CD14-positive monocyte (primary cell): ENCODE data around the gene SYT7. TPM values are rescaled to one million over a fixed set of nuclear protein-coding genes. Genes with fewer than 3 reads are reported as not detected.

Experiments used
- DNase-seq, 3 donors: peaks; one replicate each; pipeline ENCODE4 v3.0.0-alpha.2; 2011 to 2022
- H2AFZ ChIP-seq: 2 replicates; pipeline ENCODE4 v1.6.0; 2012; ENCODE audit warnings: mild to moderate bottlenecking, low read depth, low read length, inconsistent platforms; ENCODE audit not compliant: insufficient read depth, poor library complexity, severe bottlenecking
- H3K27ac ChIP-seq, 2 donors: 1 replicate in 1 of 2; 2 replicates in 1 of 2; pipeline ENCODE4 v1.5.1; 2012 to 2013; ENCODE audit warnings: low read length in 2 of 2, control low read depth in 1 of 2, inconsistent platforms in 1 of 2, low read depth in 1 of 2, mild to moderate bottlenecking in 1 of 2
- H3K27me3 ChIP-seq, 2 donors: one replicate each; pipeline versions ENCODE4 v1.6.0 to v1.6.1; 2011 to 2013; ENCODE audit warnings: low read length in 2 of 2; ENCODE audit not compliant: control insufficient read depth in 2 of 2, insufficient read depth in 2 of 2
- H3K36me3 ChIP-seq, 2 donors: replicated peaks in 1 of 2; 1 replicate in 1 of 2; 2 replicates in 1 of 2; pipeline versions ENCODE4 v1.5.1 to v1.6.1; 2012 to 2013; ENCODE audit warnings: low read length in 2 of 2, control low read depth in 1 of 2, inconsistent platforms in 1 of 2, mild to moderate bottlenecking in 1 of 2; ENCODE audit not compliant: insufficient read depth in 2 of 2, control insufficient read depth in 1 of 2
- H3K4me1 ChIP-seq, 2 donors: 1 replicate in 1 of 2; 2 replicates in 1 of 2; pipeline versions ENCODE4 v1.5.1 to v1.6.1; 2012 to 2013; ENCODE audit warnings: low read length in 2 of 2, control low read depth in 1 of 2, inconsistent platforms in 1 of 2, mild to moderate bottlenecking in 1 of 2, moderate library complexity in 1 of 2; ENCODE audit not compliant: insufficient read depth in 2 of 2, control insufficient read depth in 1 of 2
- H3K4me2 ChIP-seq: replicated peaks from 2 replicates; pipeline ENCODE3; 2012; ENCODE audit warnings: low read length, moderate library complexity, mild to moderate bottlenecking; ENCODE audit not compliant: poor library complexity, severe bottlenecking; ENCODE audit errors: extremely low read depth
- H3K4me3 ChIP-seq, 3 experiments: fragments of 200-600 bp in 1 of 3; sonication (generic) in 1 of 3; replicated peaks in 1 of 3; 1 replicate in 2 of 3; 2 replicates in 1 of 3; pipeline ENCODE4 v1.5.1; 2011 to 2013; ENCODE audit warnings: low read length in 3 of 3, mild to moderate bottlenecking in 3 of 3, control low read depth in 2 of 3, low read depth in 2 of 3, inconsistent platforms in 1 of 3, moderate library complexity in 1 of 3
- H3K79me2 ChIP-seq: 2 replicates; pipeline ENCODE4 v1.6.0; 2012; ENCODE audit warnings: mild to moderate bottlenecking, control low read depth, inconsistent platforms, low read length, moderate library complexity; ENCODE audit not compliant: insufficient read depth
- H3K9ac ChIP-seq: 2 replicates; pipeline ENCODE4 v1.6.0; 2017; ENCODE audit warnings: low read length, mild to moderate bottlenecking; ENCODE audit not compliant: insufficient read depth, poor library complexity, severe bottlenecking
- H3K9me3 ChIP-seq, 2 donors: replicated peaks in 1 of 2; 1 replicate in 1 of 2; 2 replicates in 1 of 2; pipeline versions ENCODE4 v1.5.1 to v1.6.1; 2012 to 2013; ENCODE audit warnings: low read length in 2 of 2, control low read depth in 1 of 2; ENCODE audit not compliant: control insufficient read depth in 1 of 2, insufficient read depth in 1 of 2
- H4K20me1 ChIP-seq: 2 replicates; pipeline ENCODE4 v1.6.0; 2012; ENCODE audit warnings: mild to moderate bottlenecking, low read length, control low read depth, moderate library complexity; ENCODE audit not compliant: insufficient read depth
- H3K27ac Mint-ChIP-seq, 7 donors: one replicate each; pipeline ENCODE4 v1.8.0; 2020; ENCODE audit warnings: mild to moderate bottlenecking in 7 of 7, mixed read lengths in 7 of 7, moderate library complexity in 6 of 7, inconsistent platforms in 2 of 7
- H3K27me3 Mint-ChIP-seq, 3 donors: one replicate each; pipeline ENCODE4 v1.8.0; 2021 to 2022; ENCODE audit warnings: low read depth in 3 of 3, mild to moderate bottlenecking in 3 of 3, mixed read lengths in 3 of 3, moderate library complexity in 3 of 3, inconsistent platforms in 1 of 3
- H3K36me3 Mint-ChIP-seq, 2 donors: one replicate each; pipeline ENCODE4 v1.8.0; 2020; ENCODE audit warnings: mixed read lengths in 2 of 2, inconsistent platforms in 1 of 2, mild to moderate bottlenecking in 1 of 2
- H3K4me1 Mint-ChIP-seq: one replicate; pipeline ENCODE4 v1.8.0; 2020; ENCODE audit warnings: mild to moderate bottlenecking, mixed read lengths
- H3K4me3 Mint-ChIP-seq, 2 donors: one replicate each; pipeline ENCODE4 v1.8.0; 2020; ENCODE audit warnings: mild to moderate bottlenecking in 2 of 2, mixed read lengths in 2 of 2, moderate library complexity in 1 of 2
- H3K9me3 Mint-ChIP-seq, 7 donors: one replicate each; pipeline ENCODE4 v1.8.0; 2020 to 2022; ENCODE audit warnings: mixed read lengths in 7 of 7, mild to moderate bottlenecking in 6 of 7, moderate library complexity in 6 of 7, inconsistent platforms in 2 of 7
- CTCF ChIP-seq: fragments of 200-600 bp; IDR thresholded peaks from one replicate; pipeline ENCODE4 v1.8.0; 2022; ENCODE audit warnings: antibody characterized with exemption, mild to moderate bottlenecking
- WGBS: methylation state at CpG from one replicate; pipeline ENCODE4 v1.1.5; 2013; ENCODE audit warnings: missing lambda C conversion rate; ENCODE audit not compliant: insufficient coverage; 5-methylcytosine and 5-hydroxymethylcytosine counted together
- intact Hi-C, 2 donors: fragments of 100-400 bp; cut with micrococcal nuclease; formaldehyde crosslinking; loops; one replicate each; pipeline versions ENCODE4 v1.15.0 to v1.15.1; 2023
- polyA plus RNA-seq, 3 donors: library from polyadenylated mRNA; depleted of rRNA in 1 of 3; unstranded in 2 of 3; stranded (reverse) in 1 of 3; fragments of 300-500 nt in 2 of 3; fragments of >200 nt in 1 of 3; fragmentation: Illumina TruSeq in 2 of 3; gene quantifications; 1 replicate in 2 of 3; 2 replicates in 1 of 3; pipeline ENCODE4 v1.2.3, GENCODE V29; 2012 to 2021

The SYT7 gene
- polyA plus RNA-seq, 3 donors: not detected

GRCh38 chr11:61569018-61569417 is 11.9 kb downstream of the SYT7 start:
- Histone ChIP-seq H2AFZ (no peak overlapping the region), H3K4me3 (no peak overlapping the region), H4K20me1 (no peaks in the 10 kb centered on the region), H3K27ac (no peak overlapping the region), H3K27me3 (peaks cover 0 to 12% of the 10 kb centered on the region in 2 donors), H3K79me2 (no peaks in the 10 kb centered on the region), H3K36me3 (no peaks in the 10 kb centered on the region), H3K4me1 (no peaks in the 10 kb centered on the region), H3K4me2 (no peak overlapping the region), H3K9me3 (no peaks in the 10 kb centered on the region), H3K9ac (no peak overlapping the region)
- Mint-ChIP-seq H3K4me3 (no peak overlapping the region), H3K9me3 (peaks cover 0 to 10% (median 0%) of the 10 kb centered on the region in 7 donors), H3K27ac (no peak overlapping the region), H3K27me3 (peaks cover 15 to 43% (median 34%) of the 10 kb centered on the region in 3 donors), H3K36me3 (no peaks in the 10 kb centered on the region), H3K4me1 (no peaks in the 10 kb centered on the region)
- intact Hi-C loops: no loop called here
- no peak for DNase-seq
- no peak for TF ChIP-seq CTCF
- no CpG with 5 or more reads among the region's 3 CpGs for WGBS

GRCh38 chr11:61567286-61568061 is 13.4 kb downstream of the SYT7 start:
- peaks cover 0 to 10% (median 0%) of the 10 kb centered on the region in 7 donors for H3K9me3 Mint-ChIP-seq
- no peak overlapping the region for H3K4me2 ChIP-seq
- no peaks in the 10 kb centered on the region for H4K20me1 ChIP-seq
- H3K4me1 Mint-ChIP-seq: no peaks in the 10 kb centered on the region
- H3K27ac ChIP-seq: no peak overlapping the region
- intact Hi-C loops: no loop called here
- H3K36me3 Mint-ChIP-seq: no peaks in the 10 kb centered on the region
- no peaks in the 10 kb centered on the region for H3K79me2 ChIP-seq
- H3K4me1 ChIP-seq: no peaks in the 10 kb centered on the region
- peak overlapping the region in 1 of 2 donors; percentile 62 for H3K4me3 Mint-ChIP-seq
- no peak overlapping the region for H3K4me3 ChIP-seq
- H3K9me3 ChIP-seq: no peaks in the 10 kb centered on the region
- no peak for TF ChIP-seq CTCF
- DNase-seq: peak; percentile 46 to 53 (median 49)
- H3K27ac Mint-ChIP-seq: peak overlapping the region in 2 of 7 donors; percentile 37 to 51
- H3K36me3 ChIP-seq: no peaks in the 10 kb centered on the region
- H3K9ac ChIP-seq: no peak overlapping the region
- H3K27me3 Mint-ChIP-seq: peaks cover 12 to 41% (median 29%) of the 10 kb centered on the region in 3 donors
- H3K27me3 ChIP-seq: peaks cover 0 to 12% of the 10 kb centered on the region in 2 donors
- WGBS: 5% methylated on average over 44 of the region's 46 CpGs
- H2AFZ ChIP-seq: no peak overlapping the region
